H1 (cell line): ENCODE data around the gene GRK5. TPM values are rescaled to one million over a fixed set of nuclear protein-coding genes. Genes with fewer than 3 reads are reported as not detected.

ENCODE experiments used
- CTCF ChIA-PET: fragments of 300-600 bp; sonication (Branson Sonifier 250); formaldehyde crosslinking; loops from one replicate; lab custom pipeline; 2021; ENCODE audit not compliant: partially characterized antibody; lab: Charles Lee
- POLR2A ChIA-PET: fragments of 300-600 bp; sonication (Branson Sonifier 250); formaldehyde crosslinking; loops from one replicate; lab custom pipeline; 2021; ENCODE audit warnings: inconsistent platforms; ENCODE audit not compliant: partially characterized antibody; lab: Charles Lee
- DNase-seq, 2 experiments: peaks; one replicate each; pipeline versions ENCODE4 v3.0.0 to v3.0.0-alpha.2; 2010 to 2022; ENCODE audit warnings: low spot score in 2 of 2, low read depth in 1 of 2, mixed read lengths in 1 of 2
- FAIRE-seq: peaks from 2 replicates; lab custom pipeline; 2011; peaks lifted over from hg19 to GRCh38; lab: Jason Lieb, UNC
- H2AFZ ChIP-seq: 2 replicates; pipeline ENCODE4 v1.8.1; 2012; ENCODE audit warnings: low read length, inconsistent platforms
- H2AK5ac ChIP-seq: 2 replicates; pipeline ENCODE4 v1.6.1; 2013; ENCODE audit warnings: low read depth, low read length
- H2BK120ac ChIP-seq: replicated peaks from 2 replicates; pipeline ENCODE3; 2013; ENCODE audit warnings: low read depth, low read length, inconsistent platforms
- H2BK12ac ChIP-seq: 2 replicates; pipeline ENCODE4 v1.6.1; 2013; ENCODE audit warnings: low read depth, low read length
- H2BK15ac ChIP-seq: 2 replicates; pipeline ENCODE4 v1.6.1; 2013; ENCODE audit warnings: low read length
- H2BK20ac ChIP-seq: 2 replicates; pipeline ENCODE4 v1.6.1; 2013; ENCODE audit warnings: low read length
- H2BK5ac ChIP-seq: 2 replicates; pipeline ENCODE4 v1.6.1; 2013; ENCODE audit warnings: low read depth, low read length
- H3K14ac ChIP-seq: 2 replicates; pipeline ENCODE4 v1.6.1; 2013; ENCODE audit warnings: inconsistent platforms; ENCODE audit not compliant: insufficient read length
- H3K18ac ChIP-seq: 2 replicates; pipeline ENCODE4 v1.6.1; 2013; ENCODE audit warnings: low read length; ENCODE audit errors: extremely low read depth
- H3K23ac ChIP-seq: 2 replicates; pipeline ENCODE4 v1.6.1; 2013; ENCODE audit warnings: inconsistent platforms; ENCODE audit not compliant: insufficient read length
- H3K23me2 ChIP-seq: 2 replicates; pipeline ENCODE4 v1.6.1; 2013; ENCODE audit warnings: low read depth, low read length
- H3K27ac ChIP-seq: 2 replicates; pipeline ENCODE4 v1.6.1; 2011; ENCODE audit warnings: low read depth, low read length, inconsistent platforms
- H3K27me3 ChIP-seq, 4 experiments: replicated peaks in 1 of 4; 1 replicate in 1 of 4; 2 replicates in 3 of 4; pipeline versions ENCODE4 v1.6.1 to v1.8.1; 2011 to 2013; ENCODE audit warnings: low read length in 3 of 4, mild to moderate bottlenecking in 3 of 4, inconsistent platforms in 2 of 4, mixed read lengths in 2 of 4, moderate library complexity in 1 of 4; ENCODE audit not compliant: control insufficient read depth in 3 of 4, insufficient read depth in 3 of 4; ENCODE audit errors: extremely low read depth in 1 of 4
- H3K36me3 ChIP-seq, 4 experiments: 2 replicates each; pipeline versions ENCODE4 v1.6.1 to v1.8.1; 2011 to 2013; ENCODE audit warnings: mild to moderate bottlenecking in 4 of 4, low read length in 3 of 4, moderate library complexity in 2 of 4, control low read depth in 1 of 4, inconsistent platforms in 1 of 4; ENCODE audit not compliant: insufficient read depth in 4 of 4, control insufficient read depth in 2 of 4
- H3K4ac ChIP-seq: replicated peaks from 2 replicates; pipeline ENCODE3; 2013; ENCODE audit warnings: low read length, low read depth, mixed read lengths, inconsistent platforms; ENCODE audit not compliant: insufficient read length
- H3K4me1 ChIP-seq, 4 experiments: replicated peaks in 1 of 4; 1 replicate in 1 of 4; 2 replicates in 3 of 4; pipeline versions ENCODE4 v1.6.1 to v1.8.1; 2011 to 2013; ENCODE audit warnings: low read length in 3 of 4, inconsistent platforms in 2 of 4, mixed read lengths in 1 of 4; ENCODE audit not compliant: insufficient read depth in 4 of 4, control insufficient read depth in 3 of 4
- H3K4me2 ChIP-seq, 2 experiments: 2 replicates each; pipeline versions ENCODE4 v1.6.1 to v1.8.1; 2011 to 2013; ENCODE audit warnings: low read depth in 2 of 2, low read length in 2 of 2, control low read depth in 1 of 2, inconsistent platforms in 1 of 2, mild to moderate bottlenecking in 1 of 2; ENCODE audit not compliant: insufficient read depth in 1 of 2
- H3K4me3 ChIP-seq, 4 experiments: fragments of 200-600, 300-600 bp in 1 of 4; sonication (generic), shearing (Covaris generic), sonication (Bioruptor Twin) in 1 of 4; 2 replicates each; pipeline versions ENCODE4 v1.5.1 to v1.8.1; 2011 to 2016; ENCODE audit warnings: low read length in 4 of 4, low read depth in 3 of 4, control low read depth in 2 of 4, inconsistent platforms in 2 of 4, mild to moderate bottlenecking in 2 of 4, mixed read lengths in 1 of 4, moderate library complexity in 1 of 4; ENCODE audit not compliant: insufficient read depth in 2 of 4; ENCODE audit errors: extremely low read depth in 1 of 4
- H3K56ac ChIP-seq: replicated peaks from 2 replicates; pipeline ENCODE3; 2013; ENCODE audit warnings: low read depth, mild to moderate bottlenecking, mixed read lengths, low read length, inconsistent platforms; ENCODE audit not compliant: insufficient read length
- H3K79me1 ChIP-seq: 2 replicates; pipeline ENCODE4 v1.6.1; 2013; ENCODE audit warnings: low read depth, low read length, control low read depth
- H3K79me2 ChIP-seq, 2 experiments: 2 replicates each; pipeline versions ENCODE4 v1.6.1 to v1.8.1; 2012 to 2013; ENCODE audit warnings: low read length in 2 of 2, mild to moderate bottlenecking in 2 of 2, inconsistent platforms in 1 of 2; ENCODE audit not compliant: insufficient read depth in 2 of 2, control insufficient read depth in 1 of 2
- H3K9ac ChIP-seq, 4 experiments: replicated peaks in 1 of 4; 1 replicate in 1 of 4; 2 replicates in 3 of 4; pipeline versions ENCODE4 v1.6.1 to v1.8.1; 2011 to 2013; ENCODE audit warnings: low read depth in 3 of 4, low read length in 3 of 4, control low read depth in 2 of 4, mild to moderate bottlenecking in 2 of 4, moderate library complexity in 2 of 4, inconsistent platforms in 1 of 4; ENCODE audit errors: extremely low read depth in 1 of 4
- H3K9me3 ChIP-seq, 2 experiments: 2 replicates each; pipeline versions ENCODE4 v1.6.1 to v1.8.1; 2012 to 2013; ENCODE audit warnings: mild to moderate bottlenecking in 2 of 2, moderate library complexity in 2 of 2, control low read depth in 1 of 2, inconsistent platforms in 1 of 2, low read depth in 1 of 2, low read length in 1 of 2, mixed read lengths in 1 of 2; ENCODE audit not compliant: insufficient read depth in 2 of 2
- H4K20me1 ChIP-seq, 2 experiments: replicated peaks in 1 of 2; 2 replicates each; pipeline versions ENCODE3 to v1.8.1; 2011 to 2013; ENCODE audit warnings: inconsistent platforms in 2 of 2, low read length in 2 of 2, mild to moderate bottlenecking in 1 of 2; ENCODE audit not compliant: insufficient read depth in 2 of 2, control insufficient read depth in 1 of 2
- H4K5ac ChIP-seq: 2 replicates; pipeline ENCODE4 v1.6.1; 2013; ENCODE audit warnings: low read length, low read depth, mixed read lengths, inconsistent platforms; ENCODE audit not compliant: insufficient read length
- H4K8ac ChIP-seq: 2 replicates; pipeline ENCODE4 v1.8.0; 2013; ENCODE audit warnings: mild to moderate bottlenecking, moderate library complexity, low read length, inconsistent platforms; ENCODE audit not compliant: insufficient read depth; ENCODE audit errors: extremely low read depth
- H4K91ac ChIP-seq: replicated peaks from 2 replicates; pipeline ENCODE3; 2013; ENCODE audit warnings: low read length, mixed read lengths, inconsistent platforms; ENCODE audit not compliant: insufficient read length
- CBX8 ChIP-seq: fragments of 300-800, 300-1000 bp; sonication (generic); IDR thresholded peaks from 2 replicates; pipeline ENCODE4 v1.7.1; 2016; ENCODE audit warnings: low read depth, low read length, borderline replicate concordance
- EZH2 ChIP-seq: fragments of 200-600 bp; sonication (generic); IDR thresholded peaks from 2 replicates; pipeline ENCODE4 v1.7.1; 2012; ENCODE audit warnings: low read depth, mild to moderate bottlenecking, moderate library complexity, low read length, inconsistent platforms; ENCODE audit not compliant: severe bottlenecking
- HDAC6 ChIP-seq: IDR thresholded peaks from one replicate; pipeline ENCODE4 v1.7.1; 2012; ENCODE audit warnings: low read depth, mild to moderate bottlenecking, inconsistent platforms, low read length, moderate library complexity
- SIN3A ChIP-seq, 2 experiments: IDR thresholded peaks in 1 of 2; conservative IDR thresholded peaks in 1 of 2; 2 replicates each; pipeline ENCODE4 v1.6.1; 2011 to 2012; ENCODE audit warnings: low read length in 2 of 2, improper control_type of control experiment in 1 of 2, low read depth in 1 of 2, mild to moderate bottlenecking in 1 of 2
- TCF12 ChIP-seq: IDR thresholded peaks from 2 replicates; pipeline ENCODE4 v1.6.1; 2011; ENCODE audit warnings: low read depth, mild to moderate bottlenecking, low read length
- WGBS, 2 experiments: shearing (Covaris generic) in 1 of 2; methylation state at CpG; one replicate each; pipeline versions ENCODE4 v1.1.6 to v1.1.7; 2013 to 2015; ENCODE audit warnings: low lambda C conversion rate in 2 of 2, mixed read lengths in 2 of 2, inconsistent platforms in 1 of 2, low coverage in 1 of 2, missing lambda C conversion rate in 1 of 2; ENCODE audit not compliant: insufficient replicate concordance in 2 of 2, insufficient coverage in 1 of 2, insufficient read length in 1 of 2; ENCODE audit errors: extremely low coverage in 1 of 2, missing lambda C conversion rate in 1 of 2; 5-methylcytosine and 5-hydroxymethylcytosine counted together
- polyA plus RNA-seq, 7 experiments: library from polyadenylated mRNA; depleted of rRNA in 3 of 7; stranded (reverse) in 5 of 7; unstranded in 2 of 7; fragments of >200 nt in 5 of 7; fragments of 200-250 nt in 2 of 7; gene quantifications; 1 replicate in 5 of 7; 2 replicates in 1 of 7; 4 replicates in 1 of 7; pipeline versions ENCODE4 v1.2.1 to v1.2.3, GENCODE V29; 2011 to 2013; ENCODE audit warnings: missing spikeins in 2 of 7, mixed read lengths in 2 of 7
- total RNA-seq: library from RNA; stranded (reverse); fragmentation: NEBNext Ultra II Directional; extraction: Animal tissue kit (Norgen Biotek cat#: 25700); gene quantifications from 2 replicates; pipeline ENCODE4 v1.2.1, GENCODE V29; 2021

Gene GRK5
- total and polyA plus RNA-seq, 2 of the 8 experiments (the other 6 are each of a cell fraction or from before 2014, with no cell fraction given): 0.54 to 2.5 TPM

DNA sequence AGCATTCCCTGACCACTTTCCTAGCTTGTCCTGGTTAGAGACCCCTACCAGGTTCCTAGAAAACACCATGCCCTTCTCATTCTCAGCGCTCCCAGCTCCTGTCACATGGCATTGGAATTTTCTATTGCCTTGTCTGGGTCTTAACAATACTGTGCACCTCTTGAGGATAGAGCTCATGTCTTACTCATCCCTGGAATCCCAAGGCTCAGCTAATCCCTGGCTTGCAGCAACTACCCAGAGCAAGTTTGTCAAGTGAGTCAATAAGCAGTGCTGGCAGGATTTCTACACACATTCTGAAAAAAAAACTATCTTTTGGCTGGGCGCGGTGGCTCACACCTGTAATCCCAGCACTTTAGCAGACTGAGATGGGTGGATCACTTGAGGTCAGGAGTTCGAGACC, 17.0 kb upstream of the GRK5 start:
- Histone ChIP-seq H2AFZ (no peak overlapping the region), H3K23me2 (no peaks in the 10 kb centered on the region), H3K9ac (no peak overlapping the region), H4K5ac (no peak overlapping the region), H4K91ac (no peak overlapping the region), H3K18ac (no peak overlapping the region), H2BK20ac (no peak overlapping the region), H3K27me3 (no peaks in the 10 kb centered on the region), H3K23ac (no peak overlapping the region), H2BK15ac (no peak overlapping the region), H3K79me2 (no peaks in the 10 kb centered on the region), H3K56ac (no peak overlapping the region), H2BK120ac (no peak overlapping the region), H3K36me3 (no peaks in the 10 kb centered on the region), H4K20me1 (no peaks in the 10 kb centered on the region), H3K27ac (no peak overlapping the region), H3K4me1 (no peaks in the 10 kb centered on the region), H3K4me2 (no peak overlapping the region), H4K8ac (no peak overlapping the region), H2BK5ac (no peak overlapping the region), H3K9me3 (no peaks in the 10 kb centered on the region), H2AK5ac (no peak overlapping the region), H3K79me1 (no peaks in the 10 kb centered on the region), H2BK12ac (no peak overlapping the region), H3K4me3 (no peak overlapping the region), H3K14ac (no peak overlapping the region), H3K4ac (no peak overlapping the region)
- POLR2A ChIA-PET: interaction anchor here (1.5 to 1.9 kb wide), 2 partner anchors 11 to 25 kb away, joined by 3 to 5 read pairs; partner anchors contain the start of gene SFXN4
- TF ChIP-seq CBX8: no peak
- no peak for TF ChIP-seq EZH2
- no peak for TF ChIP-seq TCF12
- TF ChIP-seq HDAC6: no peak
- no peak for TF ChIP-seq SIN3A (conservative IDR thresholded peaks at IDR 0.05 in 1 of 2, IDR thresholded peaks at IDR 0.05 in 1 of 2; ENCODE audit: low read depth in 1 of 2, low read length in 2 of 2)
- no peak for FAIRE-seq
- DNase-seq: no peak
- 83% methylated on average over 4 of the region's 4 CpGs; no CpG with 5 or more reads in 1 of the 2 experiments for WGBS, 2 experiments
- CTCF ChIA-PET: interaction anchor here (0.8 to 4.5 kb wide), 14 partner anchors 9 to 365 kb away, joined by 3 to 52 read pairs (median 4); no protein-coding TSS in a partner anchor
